DND-41 (cell line): Measurements from ENCODE around the gene DDX56.

Experiments
- EZH2 ChIP-seq: IDR thresholded peaks from 3 replicates; pipeline ENCODE4 v1.6.1; 2012; ENCODE audit warnings: borderline replicate concordance, low read depth, mild to moderate bottlenecking, moderate library complexity, low read length, inconsistent platforms; ENCODE audit not compliant: severe bottlenecking
- TF ChIP-seq, protein P1 (sequence below): IDR thresholded peaks from 2 replicates; pipeline ENCODE4 v1.5.1; 2012; ENCODE audit warnings: borderline replicate concordance, low read length, moderate library complexity, mild to moderate bottlenecking; ENCODE audit not compliant: poor library complexity, severe bottlenecking; ENCODE audit errors: extremely low read depth

DNA sequence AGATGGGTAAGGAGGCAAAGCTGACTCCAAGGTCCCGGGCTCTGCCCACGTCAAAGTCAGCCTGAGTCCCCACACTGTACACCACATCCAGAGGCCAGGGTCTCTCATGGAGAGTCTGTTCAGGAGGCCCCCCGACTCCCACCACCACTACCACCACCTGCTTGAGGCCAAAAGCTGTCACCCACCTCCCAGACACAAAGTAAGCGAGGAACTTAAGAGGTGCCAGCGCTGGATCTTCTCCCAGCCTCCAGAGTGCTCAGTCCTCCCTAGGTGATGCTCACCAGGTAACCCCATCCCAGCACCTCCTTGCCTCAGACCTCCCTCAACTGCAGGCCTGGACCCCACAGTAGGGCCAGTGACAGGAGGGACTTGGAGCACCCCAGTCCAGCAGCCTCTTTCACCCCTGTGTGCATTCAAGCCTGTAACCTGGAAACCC lies 33.1 kb downstream of the DDX56 start:
- TF ChIP-seq, protein P1, sequence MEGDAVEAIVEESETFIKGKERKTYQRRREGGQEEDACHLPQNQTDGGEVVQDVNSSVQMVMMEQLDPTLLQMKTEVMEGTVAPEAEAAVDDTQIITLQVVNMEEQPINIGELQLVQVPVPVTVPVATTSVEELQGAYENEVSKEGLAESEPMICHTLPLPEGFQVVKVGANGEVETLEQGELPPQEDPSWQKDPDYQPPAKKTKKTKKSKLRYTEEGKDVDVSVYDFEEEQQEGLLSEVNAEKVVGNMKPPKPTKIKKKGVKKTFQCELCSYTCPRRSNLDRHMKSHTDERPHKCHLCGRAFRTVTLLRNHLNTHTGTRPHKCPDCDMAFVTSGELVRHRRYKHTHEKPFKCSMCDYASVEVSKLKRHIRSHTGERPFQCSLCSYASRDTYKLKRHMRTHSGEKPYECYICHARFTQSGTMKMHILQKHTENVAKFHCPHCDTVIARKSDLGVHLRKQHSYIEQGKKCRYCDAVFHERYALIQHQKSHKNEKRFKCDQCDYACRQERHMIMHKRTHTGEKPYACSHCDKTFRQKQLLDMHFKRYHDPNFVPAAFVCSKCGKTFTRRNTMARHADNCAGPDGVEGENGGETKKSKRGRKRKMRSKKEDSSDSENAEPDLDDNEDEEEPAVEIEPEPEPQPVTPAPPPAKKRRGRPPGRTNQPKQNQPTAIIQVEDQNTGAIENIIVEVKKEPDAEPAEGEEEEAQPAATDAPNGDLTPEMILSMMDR = no peak
- no peak for TF ChIP-seq EZH2
